K562 treated with DMSO at 1 percent for 24 hours (cell line): ENCODE results near the gene SLC20A1. TPM values are rescaled to one million over a fixed set of nuclear protein-coding genes. Genes with fewer than 3 reads are reported as not detected.

Source experiments
- total RNA-seq: library from RNA; unstranded; fragments of 300-600 nt; gene quantifications from 2 replicates; pipeline ENCODE4 v1.2.3, GENCODE V29; 2022; ENCODE audit warnings: low read depth; ENCODE audit not compliant: insufficient read depth

The SLC20A1 gene, protein sequence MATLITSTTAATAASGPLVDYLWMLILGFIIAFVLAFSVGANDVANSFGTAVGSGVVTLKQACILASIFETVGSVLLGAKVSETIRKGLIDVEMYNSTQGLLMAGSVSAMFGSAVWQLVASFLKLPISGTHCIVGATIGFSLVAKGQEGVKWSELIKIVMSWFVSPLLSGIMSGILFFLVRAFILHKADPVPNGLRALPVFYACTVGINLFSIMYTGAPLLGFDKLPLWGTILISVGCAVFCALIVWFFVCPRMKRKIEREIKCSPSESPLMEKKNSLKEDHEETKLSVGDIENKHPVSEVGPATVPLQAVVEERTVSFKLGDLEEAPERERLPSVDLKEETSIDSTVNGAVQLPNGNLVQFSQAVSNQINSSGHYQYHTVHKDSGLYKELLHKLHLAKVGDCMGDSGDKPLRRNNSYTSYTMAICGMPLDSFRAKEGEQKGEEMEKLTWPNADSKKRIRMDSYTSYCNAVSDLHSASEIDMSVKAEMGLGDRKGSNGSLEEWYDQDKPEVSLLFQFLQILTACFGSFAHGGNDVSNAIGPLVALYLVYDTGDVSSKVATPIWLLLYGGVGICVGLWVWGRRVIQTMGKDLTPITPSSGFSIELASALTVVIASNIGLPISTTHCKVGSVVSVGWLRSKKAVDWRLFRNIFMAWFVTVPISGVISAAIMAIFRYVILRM
- 59.5 and 64.4 TPM in 2 replicates for total RNA-seq

DNA sequence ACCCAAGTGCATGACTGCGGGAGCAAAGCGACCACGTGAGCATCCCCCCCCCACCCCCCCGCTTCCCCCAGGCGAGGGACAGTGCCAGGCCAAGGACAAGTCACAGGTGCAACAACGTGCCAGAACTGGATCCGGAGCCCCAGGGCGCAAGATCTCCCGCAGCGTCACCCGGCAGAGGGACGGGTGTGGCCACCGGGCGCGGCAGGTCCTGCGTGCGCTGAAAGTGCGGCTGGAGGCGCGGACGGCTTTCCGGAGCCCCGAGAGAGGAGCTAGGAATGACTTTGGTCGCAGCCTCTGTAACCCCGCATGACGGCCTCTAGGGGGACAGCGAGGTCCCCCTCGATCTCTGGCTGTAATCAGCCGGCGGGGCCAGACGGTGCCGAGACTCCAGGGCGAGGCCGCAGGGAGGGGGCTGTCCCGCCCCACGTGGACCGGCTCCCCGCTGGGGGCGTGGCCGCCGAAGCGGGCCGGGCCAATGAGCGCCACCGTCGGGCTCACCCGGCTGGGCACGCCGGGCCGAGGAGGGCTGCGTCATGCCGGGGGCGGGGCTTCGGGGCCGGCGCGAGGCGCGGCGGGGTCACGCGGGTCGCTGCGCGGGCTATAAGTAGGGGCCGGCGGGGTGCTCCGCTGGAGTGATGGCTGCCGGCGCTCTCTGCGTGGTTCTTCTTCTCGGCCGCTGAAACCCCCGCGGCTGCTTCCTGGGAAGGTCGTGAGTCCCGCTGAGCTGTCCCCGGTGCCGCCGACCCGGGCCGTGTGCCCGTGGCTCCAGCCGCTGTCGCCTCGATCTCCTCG, at the start of gene SLC20A1:
Gene SLC20A1, plus strand, starts transcription at position 630 of the 792 bp plus-strand sequence. CDS start 890 bp downstream, outside the sequence.

Other genes with a start within 250 kb of the SLC20A1 start
- gene RGPD8, start 212.3 kb upstream of the SLC20A1 start, total RNA-seq = 0.06 TPM in 1 of 2 replicates, not detected in the other
- gene TTL, start 163.8 kb upstream of the SLC20A1 start, total RNA-seq = 18.6 and 20.1 TPM in 2 replicates
- 7.0 and 7.9 TPM in 2 replicates for gene POLR1B, start 103.5 kb upstream of the SLC20A1 start, total RNA-seq
- gene CHCHD5, start 61.3 kb upstream of the SLC20A1 start, total RNA-seq = 62.1 and 63.1 TPM in 2 replicates
- gene NT5DC4, start 75.1 kb downstream of the SLC20A1 start, total RNA-seq = not detected in 2 replicates
- gene CKAP2L, start 118.7 kb downstream of the SLC20A1 start, total RNA-seq = 12.0 and 16.9 TPM in 2 replicates
- gene IL1A, start 138.6 kb downstream of the SLC20A1 start, total RNA-seq = 1.5 and 1.8 TPM in 2 replicates
- gene IL1B, start 190.8 kb downstream of the SLC20A1 start, total RNA-seq = 0.56 and 1.1 TPM in 2 replicates